ENCODE data around the gene KRT86. TPM values are rescaled to one million over a fixed set of nuclear protein-coding genes. Genes with fewer than 3 reads are reported as not detected.

KRT86 gene
- total and polyA plus RNA-seq, 2 of the 8 experiments (the other 6 are each of a cell fraction or from before 2014, with no cell fraction given), result 0.12 TPM; not detected in 1

DNA sequence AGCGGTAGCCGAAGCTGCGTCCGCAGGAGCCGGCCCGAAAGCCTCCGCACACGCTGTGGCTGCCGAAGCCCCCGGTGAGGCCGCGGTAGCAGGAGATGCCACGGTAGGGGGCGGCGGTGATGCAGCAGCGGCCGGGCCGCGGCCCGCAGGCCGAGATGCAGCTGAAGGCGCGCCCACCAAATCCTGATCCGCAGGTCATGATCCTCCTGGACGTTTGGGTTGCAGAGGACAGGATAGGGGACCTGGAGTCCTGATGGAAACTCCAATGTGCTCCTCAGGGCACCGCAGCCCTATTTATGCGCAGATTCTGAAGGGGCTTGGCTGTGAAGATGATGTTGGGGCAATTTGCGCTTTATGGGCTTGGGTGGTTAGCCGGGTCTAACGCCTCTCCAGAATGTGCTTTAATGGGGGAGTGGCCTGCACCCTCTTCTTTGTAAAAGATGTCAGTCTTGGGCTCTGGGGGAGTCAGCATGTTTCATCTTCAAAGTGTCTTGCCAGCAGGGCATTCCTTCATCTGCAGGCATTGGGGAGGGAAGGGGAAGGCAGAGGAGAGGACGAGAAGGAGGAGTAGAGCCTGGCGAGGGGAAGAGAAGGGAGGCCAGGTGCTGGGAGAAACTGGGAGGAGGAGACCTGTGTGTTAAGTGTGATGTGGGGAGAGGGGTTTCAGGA is 17.0 kb downstream of the KRT86 start, which contains the start of gene KRT81:
TSS of gene KRT81 (minus strand) at position 268 of the 669 bp plus-strand sequence. CDS start at position 199, 69 bp downstream.
- POLR2A ChIA-PET (ENCODE audit: partially characterized antibody), result no interaction called here
- Histone ChIP-seq H2AK5ac (ENCODE audit: low read depth, low read length) (no peak within 1 kb of the TSS), H3K4me1 (replicated peaks in 1 of 4; ENCODE audit: control insufficient read depth in 3 of 4, insufficient read depth in 4 of 4, low read length in 3 of 4) (peaks cover 0 to 2% (median under 1%) of the 10 kb centered on the region in 4 experiments; a peak in 1 of 7 replicates), H3K4me3 (ENCODE audit: extremely low read depth in 1 of 4, insufficient read depth in 2 of 4, low read depth in 3 of 4, low read length in 4 of 4) (no peak within 1 kb of the TSS), H3K36me3 (ENCODE audit: control insufficient read depth in 2 of 4, insufficient read depth in 4 of 4, low read length in 3 of 4) (no peaks in the 10 kb centered on the region), H4K8ac (ENCODE audit: extremely low read depth, insufficient read depth, low read length) (no peak within 1 kb of the TSS), H4K5ac (ENCODE audit: insufficient read length, low read depth, low read length) (no peak within 1 kb of the TSS), H3K9ac (replicated peaks in 1 of 4; ENCODE audit: extremely low read depth in 1 of 4, low read depth in 3 of 4, low read length in 3 of 4) (no peak within 1 kb of the TSS), H2AFZ (ENCODE audit: low read length) (no peak within 1 kb of the TSS), H2BK12ac (ENCODE audit: low read depth, low read length) (no peak within 1 kb of the TSS), H2BK120ac (replicated peaks; ENCODE audit: low read depth, low read length) (no peak within 1 kb of the TSS), H3K9me3 (ENCODE audit: insufficient read depth in 2 of 2, low read depth in 1 of 2, low read length in 1 of 2) (no peaks in the 10 kb centered on the region), H2BK20ac (ENCODE audit: low read length) (no peak within 1 kb of the TSS), H3K79me1 (ENCODE audit: low read depth, low read length) (no peaks in the 10 kb centered on the region), H3K18ac (ENCODE audit: extremely low read depth, low read length) (no peak within 1 kb of the TSS), H3K23ac (ENCODE audit: insufficient read length) (no peak within 1 kb of the TSS), H3K79me2 (ENCODE audit: control insufficient read depth in 1 of 2, insufficient read depth in 2 of 2, low read length in 2 of 2) (no peaks in the 10 kb centered on the region), H3K14ac (ENCODE audit: insufficient read length) (no peak within 1 kb of the TSS), H2BK15ac (ENCODE audit: low read length) (no peak within 1 kb of the TSS), H3K27me3 (replicated peaks in 1 of 4; ENCODE audit: control insufficient read depth in 3 of 4, extremely low read depth in 1 of 4, insufficient read depth in 3 of 4, low read length in 3 of 4) (no peaks in the 10 kb centered on the region; a peak in 1 of 7 replicates), H2BK5ac (ENCODE audit: low read depth, low read length) (no peak within 1 kb of the TSS), H3K27ac (ENCODE audit: low read depth, low read length) (no peak within 1 kb of the TSS), H4K91ac (replicated peaks; ENCODE audit: insufficient read length, low read length) (no peak within 1 kb of the TSS), H4K20me1 (replicated peaks in 1 of 2; ENCODE audit: control insufficient read depth in 1 of 2, insufficient read depth in 2 of 2, low read length in 2 of 2) (no peaks in the 10 kb centered on the region), H3K4ac (replicated peaks; ENCODE audit: insufficient read length, low read depth, low read length) (no peak within 1 kb of the TSS), H3K23me2 (ENCODE audit: low read depth, low read length) (0 out of 2 replicates have a peak, but pooled peaks cover 2% of the 10 kb centered on the region), H3K4me2 (ENCODE audit: insufficient read depth in 1 of 2, low read depth in 2 of 2, low read length in 2 of 2) (no peak within 1 kb of the TSS), H3K56ac (replicated peaks; ENCODE audit: insufficient read length, low read depth, low read length) (no peak within 1 kb of the TSS)
- DNase-seq (ENCODE audit: low read depth in 1 of 2, low spot score in 2 of 2), result no peak
- CTCF ChIA-PET (ENCODE audit: partially characterized antibody), result interaction anchor here (0.8 to 4.9 kb wide), 5 partner anchors 12 to 396 kb away, joined by 3 to 36 read pairs (median 5); no protein-coding TSS in a partner anchor
- WGBS, 2 experiments (ENCODE audit: extremely low coverage in 1 of 2, insufficient coverage in 1 of 2, insufficient read length in 1 of 2, insufficient replicate concordance in 2 of 2, low coverage in 1 of 2, low lambda C conversion rate in 2 of 2, missing lambda C conversion rate in 1 of 2), result 92% methylated on average over 19 of the region's 32 CpGs; no CpG with 5 or more reads in 1 of the 2 experiments
- FAIRE-seq, result no peak
- TF ChIP-seq KDM4A (IDR thresholded peaks at IDR 0.05; ENCODE audit: low read depth, low read length, severe bottlenecking) (no peak), MAFK (IDR thresholded peaks at IDR 0.05; ENCODE audit: low read depth, low read length) (no peak), TCF12 (IDR thresholded peaks at IDR 0.05; ENCODE audit: low read depth, low read length) (no peak), SUZ12 (IDR thresholded peaks at IDR 0.05; ENCODE audit: low read length) (no peak), RAD21 (IDR thresholded peaks at IDR 0.05 in 1 of 2, conservative IDR thresholded peaks at IDR 0.05 in 1 of 2; ENCODE audit: low read depth in 2 of 2, low read length in 2 of 2) (no peak), TAF1 (IDR thresholded peaks at IDR 0.05; ENCODE audit: low read depth, low read length) (no peak), RXRA (IDR thresholded peaks at IDR 0.05; ENCODE audit: insufficient read depth, low read depth, low read length) (no peak), KDM5A (IDR thresholded peaks at IDR 0.05; ENCODE audit: low read length) (no peak), SP1 (IDR thresholded peaks at IDR 0.05; ENCODE audit: low read depth, low read length) (no peak), CHD2 (IDR thresholded peaks at IDR 0.05; ENCODE audit: low read length) (no peak)
- TF ChIP-seq, protein P1, sequence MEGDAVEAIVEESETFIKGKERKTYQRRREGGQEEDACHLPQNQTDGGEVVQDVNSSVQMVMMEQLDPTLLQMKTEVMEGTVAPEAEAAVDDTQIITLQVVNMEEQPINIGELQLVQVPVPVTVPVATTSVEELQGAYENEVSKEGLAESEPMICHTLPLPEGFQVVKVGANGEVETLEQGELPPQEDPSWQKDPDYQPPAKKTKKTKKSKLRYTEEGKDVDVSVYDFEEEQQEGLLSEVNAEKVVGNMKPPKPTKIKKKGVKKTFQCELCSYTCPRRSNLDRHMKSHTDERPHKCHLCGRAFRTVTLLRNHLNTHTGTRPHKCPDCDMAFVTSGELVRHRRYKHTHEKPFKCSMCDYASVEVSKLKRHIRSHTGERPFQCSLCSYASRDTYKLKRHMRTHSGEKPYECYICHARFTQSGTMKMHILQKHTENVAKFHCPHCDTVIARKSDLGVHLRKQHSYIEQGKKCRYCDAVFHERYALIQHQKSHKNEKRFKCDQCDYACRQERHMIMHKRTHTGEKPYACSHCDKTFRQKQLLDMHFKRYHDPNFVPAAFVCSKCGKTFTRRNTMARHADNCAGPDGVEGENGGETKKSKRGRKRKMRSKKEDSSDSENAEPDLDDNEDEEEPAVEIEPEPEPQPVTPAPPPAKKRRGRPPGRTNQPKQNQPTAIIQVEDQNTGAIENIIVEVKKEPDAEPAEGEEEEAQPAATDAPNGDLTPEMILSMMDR (IDR thresholded peaks at IDR 0.05; ENCODE audit: control extremely low read depth in 1 of 3, insufficient read depth in 1 of 3, low read depth in 1 of 3, low read length in 3 of 3), result no peak
